ENCODE data around the gene ZMAT3. TPM values are rescaled to one million over a fixed set of nuclear protein-coding genes. Genes with fewer than 3 reads are reported as not detected.

The ZMAT3 gene
- total and polyA plus RNA-seq, 4 donors: 1.9 to 5.4 (median 2.8) TPM

DNA sequence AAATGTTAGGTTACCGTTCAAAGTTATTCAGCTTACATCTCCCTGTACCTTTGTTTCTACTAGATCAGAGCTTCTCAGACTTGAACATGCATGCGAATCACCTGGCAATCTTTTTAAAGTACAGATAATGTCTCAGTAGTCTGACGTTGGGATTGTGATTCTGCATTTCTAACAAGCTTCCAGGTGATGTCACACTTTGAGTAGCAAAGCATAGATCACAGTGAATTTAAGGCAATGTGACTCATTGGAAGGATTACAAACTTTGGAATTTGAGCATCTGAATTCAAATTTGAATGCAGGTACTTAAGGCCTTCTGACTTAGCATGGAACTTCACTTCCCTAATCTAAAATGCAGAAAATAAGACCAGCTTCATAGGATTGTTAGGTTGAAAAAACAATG, 10.8 kb upstream of the ZMAT3 start:
- no peaks in the 10 kb centered on the region for H3K36me3 ChIP-seq (ENCODE audit: control insufficient read depth in 4 of 4, insufficient read depth in 3 of 4, low read depth in 1 of 4, low read length in 3 of 4)
- no peak overlapping the region for H3K4me3 ChIP-seq (ENCODE audit: low read depth in 1 of 3, low read length in 3 of 3)
- 74% methylated on average over 3 of the region's 3 CpGs for WGBS
- no peak overlapping the region for H3K27ac ChIP-seq (ENCODE audit: low read depth in 1 of 2, low read length in 2 of 2)
- TF ChIP-seq FOXA2 (IDR thresholded peaks at IDR 0.05): no peak
- TF ChIP-seq, protein P1, sequence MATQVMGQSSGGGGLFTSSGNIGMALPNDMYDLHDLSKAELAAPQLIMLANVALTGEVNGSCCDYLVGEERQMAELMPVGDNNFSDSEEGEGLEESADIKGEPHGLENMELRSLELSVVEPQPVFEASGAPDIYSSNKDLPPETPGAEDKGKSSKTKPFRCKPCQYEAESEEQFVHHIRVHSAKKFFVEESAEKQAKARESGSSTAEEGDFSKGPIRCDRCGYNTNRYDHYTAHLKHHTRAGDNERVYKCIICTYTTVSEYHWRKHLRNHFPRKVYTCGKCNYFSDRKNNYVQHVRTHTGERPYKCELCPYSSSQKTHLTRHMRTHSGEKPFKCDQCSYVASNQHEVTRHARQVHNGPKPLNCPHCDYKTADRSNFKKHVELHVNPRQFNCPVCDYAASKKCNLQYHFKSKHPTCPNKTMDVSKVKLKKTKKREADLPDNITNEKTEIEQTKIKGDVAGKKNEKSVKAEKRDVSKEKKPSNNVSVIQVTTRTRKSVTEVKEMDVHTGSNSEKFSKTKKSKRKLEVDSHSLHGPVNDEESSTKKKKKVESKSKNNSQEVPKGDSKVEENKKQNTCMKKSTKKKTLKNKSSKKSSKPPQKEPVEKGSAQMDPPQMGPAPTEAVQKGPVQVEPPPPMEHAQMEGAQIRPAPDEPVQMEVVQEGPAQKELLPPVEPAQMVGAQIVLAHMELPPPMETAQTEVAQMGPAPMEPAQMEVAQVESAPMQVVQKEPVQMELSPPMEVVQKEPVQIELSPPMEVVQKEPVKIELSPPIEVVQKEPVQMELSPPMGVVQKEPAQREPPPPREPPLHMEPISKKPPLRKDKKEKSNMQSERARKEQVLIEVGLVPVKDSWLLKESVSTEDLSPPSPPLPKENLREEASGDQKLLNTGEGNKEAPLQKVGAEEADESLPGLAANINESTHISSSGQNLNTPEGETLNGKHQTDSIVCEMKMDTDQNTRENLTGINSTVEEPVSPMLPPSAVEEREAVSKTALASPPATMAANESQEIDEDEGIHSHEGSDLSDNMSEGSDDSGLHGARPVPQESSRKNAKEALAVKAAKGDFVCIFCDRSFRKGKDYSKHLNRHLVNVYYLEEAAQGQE (IDR thresholded peaks at IDR 0.05): no peak
- TF ChIP-seq YY1 (IDR thresholded peaks at IDR 0.05): no peak
- TF ChIP-seq, protein P2, sequence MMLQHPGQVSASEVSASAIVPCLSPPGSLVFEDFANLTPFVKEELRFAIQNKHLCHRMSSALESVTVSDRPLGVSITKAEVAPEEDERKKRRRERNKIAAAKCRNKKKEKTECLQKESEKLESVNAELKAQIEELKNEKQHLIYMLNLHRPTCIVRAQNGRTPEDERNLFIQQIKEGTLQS (IDR thresholded peaks at IDR 0.05): no peak
- TF ChIP-seq FOXA1 (IDR thresholded peaks at IDR 0.05): no peak
- TF ChIP-seq JUND (IDR thresholded peaks at IDR 0.05): no peak
- no peak for TF ChIP-seq RXRA (IDR thresholded peaks at IDR 0.05)
- TF ChIP-seq EGR1 (IDR thresholded peaks at IDR 0.05; ENCODE audit: low read depth in 2 of 2): no peak
- TF ChIP-seq NR2F2 (IDR thresholded peaks at IDR 0.05): no peak
- TF ChIP-seq, protein P3, sequence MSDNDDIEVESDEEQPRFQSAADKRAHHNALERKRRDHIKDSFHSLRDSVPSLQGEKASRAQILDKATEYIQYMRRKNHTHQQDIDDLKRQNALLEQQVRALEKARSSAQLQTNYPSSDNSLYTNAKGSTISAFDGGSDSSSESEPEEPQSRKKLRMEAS (IDR thresholded peaks at IDR 0.05): no peak
- TF ChIP-seq RAD21 (IDR thresholded peaks at IDR 0.05): no peak
- TF ChIP-seq HNF4G (IDR thresholded peaks at IDR 0.05): no peak
- no peak for TF ChIP-seq HNF4A (conservative IDR thresholded peaks at IDR 0.05)
- TF ChIP-seq TAF1 (conservative IDR thresholded peaks at IDR 0.05): no peak
- no peak for TF ChIP-seq GABPA (IDR thresholded peaks at IDR 0.05 in 1 of 2, conservative IDR thresholded peaks at IDR 0.05 in 1 of 2)
- no peak overlapping the region for H3K9ac ChIP-seq (ENCODE audit: low read depth in 1 of 2, low read length in 2 of 2)
- no peaks in the 10 kb centered on the region for H3K27me3 ChIP-seq (ENCODE audit: control insufficient read depth in 4 of 4, insufficient read depth in 4 of 4, low read length in 3 of 4)
- no peak for DNase-seq (ENCODE audit: low spot score)
- H3K9me3 ChIP-seq (ENCODE audit: control insufficient read depth in 4 of 4, low read length in 3 of 4): no peaks in the 10 kb centered on the region
- no peaks in the 10 kb centered on the region for H3K4me1 ChIP-seq (ENCODE audit: control insufficient read depth in 4 of 4, insufficient read depth in 4 of 4, low read length in 3 of 4)

DNA sequence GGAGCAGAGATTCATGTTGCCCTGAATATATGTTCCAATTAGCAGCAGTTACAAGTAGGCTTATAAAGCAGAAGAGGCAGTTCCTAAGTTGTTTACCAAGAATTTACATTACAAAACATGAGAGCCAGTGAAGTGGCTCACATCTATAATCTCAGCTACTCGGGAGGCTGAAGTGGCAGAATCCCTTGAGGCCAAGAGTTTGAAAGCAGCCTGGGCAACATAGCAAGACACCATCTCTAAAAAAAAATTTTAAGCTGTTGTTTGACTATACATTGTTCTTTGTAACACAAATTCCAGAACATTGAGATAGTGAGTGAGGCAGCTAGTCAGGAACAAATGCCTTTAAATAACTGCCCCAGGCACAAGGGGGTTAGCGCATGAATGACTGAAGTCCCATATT, 10.3 kb upstream of the ZMAT3 start:
- Histone ChIP-seq H3K27ac (ENCODE audit: low read depth in 1 of 2, low read length in 2 of 2) (no peak overlapping the region), H3K9me3 (ENCODE audit: control insufficient read depth in 4 of 4, low read length in 3 of 4) (no peaks in the 10 kb centered on the region)
- 77% methylated on average over 2 of the region's 2 CpGs for WGBS

DNA sequence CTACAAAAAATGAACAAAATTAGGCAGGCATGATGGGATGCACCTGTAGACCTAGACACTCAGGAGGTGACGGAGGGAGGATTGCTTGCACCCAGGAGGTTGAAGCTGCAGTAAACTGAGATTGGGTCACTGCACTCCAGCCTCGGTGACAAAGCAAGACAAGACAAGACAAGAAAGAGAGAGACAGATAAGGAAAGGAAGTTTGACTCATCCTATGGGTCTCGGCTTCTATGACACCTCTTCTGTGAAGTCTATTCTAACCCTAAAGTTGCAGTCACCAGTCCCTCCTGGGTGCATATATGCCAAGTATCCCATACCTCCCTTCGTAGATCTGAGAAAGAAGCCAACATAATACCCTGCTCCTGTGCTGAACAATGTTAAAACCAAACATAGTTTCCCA, 7.9 kb upstream of the ZMAT3 start:
- Histone ChIP-seq H3K4me3 (ENCODE audit: low read depth in 1 of 3, low read length in 3 of 3) (no peak overlapping the region), H3K9me3 (ENCODE audit: control insufficient read depth in 4 of 4, low read length in 3 of 4) (no peaks in the 10 kb centered on the region), H3K27me3 (ENCODE audit: control insufficient read depth in 4 of 4, insufficient read depth in 4 of 4, low read length in 3 of 4) (no peaks in the 10 kb centered on the region), H3K9ac (ENCODE audit: low read depth in 1 of 2, low read length in 2 of 2) (no peak overlapping the region), H3K36me3 (ENCODE audit: control insufficient read depth in 4 of 4, insufficient read depth in 3 of 4, low read depth in 1 of 4, low read length in 3 of 4) (no peaks in the 10 kb centered on the region), H3K27ac (ENCODE audit: low read depth in 1 of 2, low read length in 2 of 2) (no peak overlapping the region), H3K4me1 (ENCODE audit: control insufficient read depth in 4 of 4, insufficient read depth in 4 of 4, low read length in 3 of 4) (no peaks in the 10 kb centered on the region)
- 86% methylated on average over 4 of the region's 4 CpGs for whole genome bisulfite sequencing
- TF ChIP-seq SP1 (IDR thresholded peaks at IDR 0.05): no peak
- no peak for TF ChIP-seq TAF1 (conservative IDR thresholded peaks at IDR 0.05)
- TF ChIP-seq FOXA1 (IDR thresholded peaks at IDR 0.05): no peak
- TF ChIP-seq, protein P3 (IDR thresholded peaks at IDR 0.05): no peak
- TF ChIP-seq RAD21 (IDR thresholded peaks at IDR 0.05): no peak
- TF ChIP-seq HNF4G (IDR thresholded peaks at IDR 0.05): no peak
- TF ChIP-seq NR2F2 (IDR thresholded peaks at IDR 0.05): no peak
- TF ChIP-seq, protein P2 (IDR thresholded peaks at IDR 0.05): no peak
- TF ChIP-seq FOXA2 (IDR thresholded peaks at IDR 0.05): no peak
- no peak for TF ChIP-seq HNF4A (conservative IDR thresholded peaks at IDR 0.05)
- no peak for TF ChIP-seq YY1 (IDR thresholded peaks at IDR 0.05)
- TF ChIP-seq EGR1 (IDR thresholded peaks at IDR 0.05; ENCODE audit: low read depth in 2 of 2): no peak
- DNase-seq (ENCODE audit: low spot score): no peak

More for the DNA sequence above, 10.3 kb upstream of the ZMAT3 start:
- Histone ChIP-seq H3K36me3 (ENCODE audit: control insufficient read depth in 4 of 4, insufficient read depth in 3 of 4, low read depth in 1 of 4, low read length in 3 of 4) (no peaks in the 10 kb centered on the region), H3K27me3 (ENCODE audit: control insufficient read depth in 4 of 4, insufficient read depth in 4 of 4, low read length in 3 of 4) (no peaks in the 10 kb centered on the region), H3K4me3 (ENCODE audit: low read depth in 1 of 3, low read length in 3 of 3) (no peak overlapping the region), H3K9ac (ENCODE audit: low read depth in 1 of 2, low read length in 2 of 2) (no peak overlapping the region), H3K4me1 (ENCODE audit: control insufficient read depth in 4 of 4, insufficient read depth in 4 of 4, low read length in 3 of 4) (no peaks in the 10 kb centered on the region)
- DNase-seq (ENCODE audit: low spot score): no peak
- TF ChIP-seq, protein P3 (IDR thresholded peaks at IDR 0.05): no peak
- TF ChIP-seq GABPA (IDR thresholded peaks at IDR 0.05 in 1 of 2, conservative IDR thresholded peaks at IDR 0.05 in 1 of 2): no peak

All from liver (tissue), 9 donors.